Effector CD8-positive, alpha-beta T cell (primary cell): ENCODE measurements around the gene SRC.

Experiments
- DNase-seq: peaks from one replicate; lab custom pipeline; 2025; lab: John Stamatoyannopoulos, UW
- total RNA-seq, 4 experiments: gene quantifications; one replicate each; lab custom pipeline; 2026; lab: John Stamatoyannopoulos, UW

The SRC gene
- total RNA-seq, result 1.9 to 4.8 (median 2.8) reads per million in 4 experiments

GRCh38 chr20:37345339-37346235 lies at the start of gene SRC:
TSS of gene SRC (plus strand) at chr20:37346140. CDS start at chr20:37384154, 38,014 bp downstream.
- DNase-seq, result peak; percentile 6

- DNase-seq, result no peak
Observed at GRCh38 chr20:37296371-37296770, 49.6 kb upstream of the SRC start.

- no peak for DNase-seq
Observed at GRCh38 chr20:37297066-37297736, 48.7 kb upstream of the SRC start.

- no peak for DNase-seq
Observed at GRCh38 chr20:37298190-37298939, 47.6 kb upstream of the SRC start.

GRCh38 chr20:37299718-37300528 lies 46.0 kb upstream of the SRC start:
- no peak for DNase-seq

GRCh38 chr20:37301120-37301519 lies 44.8 kb upstream of the SRC start:
- DNase-seq, result no peak

- no peak for DNase-seq
Observed at GRCh38 chr20:37301558-37301957, 44.4 kb upstream of the SRC start.

GRCh38 chr20:37302981-37303380 lies 43.0 kb upstream of the SRC start:
- DNase-seq, result no peak

- DNase-seq, result no peak
Observed at GRCh38 chr20:37303637-37304036, 42.3 kb upstream of the SRC start.

GRCh38 chr20:37305079-37305478 lies 40.9 kb upstream of the SRC start:
- DNase-seq, result no peak

GRCh38 chr20:37305839-37306238 lies 40.1 kb upstream of the SRC start:
- no peak for DNase-seq

- no peak for DNase-seq
Observed at GRCh38 chr20:37308086-37309050, 37.6 kb upstream of the SRC start.

- no peak for DNase-seq
Observed at GRCh38 chr20:37309290-37309689, 36.6 kb upstream of the SRC start.

GRCh38 chr20:37309936-37310590 lies 35.9 kb upstream of the SRC start:
- no peak for DNase-seq

GRCh38 chr20:37310951-37311350 lies 35.0 kb upstream of the SRC start:
- no peak for DNase-seq

- DNase-seq, result no peak
Observed at GRCh38 chr20:37311710-37312355, 34.1 kb upstream of the SRC start.

- no peak for DNase-seq
Observed at GRCh38 chr20:37313546-37314091, 32.3 kb upstream of the SRC start.

- DNase-seq, result no peak
Observed at GRCh38 chr20:37314099-37314498, 31.8 kb upstream of the SRC start.

GRCh38 chr20:37314617-37315016 lies 31.3 kb upstream of the SRC start:
- no peak for DNase-seq
